ENCODE data around the gene ZFHX3. TPM values are rescaled to one million over a fixed set of nuclear protein-coding genes. Genes with fewer than 3 reads are reported as not detected.

ZFHX3 gene
- total and polyA plus RNA-seq, 2 of the 8 experiments (the other 6 are each of a cell fraction or from before 2014, with no cell fraction given), result 0.08 to 0.99 TPM

- WGBS, 2 experiments (ENCODE audit: extremely low coverage in 1 of 2, insufficient coverage in 1 of 2, insufficient read length in 1 of 2, insufficient replicate concordance in 2 of 2, low coverage in 1 of 2, low lambda C conversion rate in 2 of 2, missing lambda C conversion rate in 1 of 2), result 63% methylated on average over 6 of the region's 6 CpGs; no CpG with 5 or more reads in 1 of the 2 experiments
- H4K91ac ChIP-seq (replicated peaks; ENCODE audit: insufficient read length, low read length), result no peak overlapping the region
- H2BK120ac ChIP-seq (replicated peaks; ENCODE audit: low read depth, low read length), result no peak overlapping the region
- H3K9ac ChIP-seq (replicated peaks in 1 of 4; ENCODE audit: extremely low read depth in 1 of 4, low read depth in 3 of 4, low read length in 3 of 4), result no peak overlapping the region
- H3K9me3 ChIP-seq (ENCODE audit: insufficient read depth in 2 of 2, low read depth in 1 of 2, low read length in 1 of 2), result peaks cover 0 to 3% of the 10 kb centered on the region in 2 experiments; a peak in 1 of 4 replicates
- no peak overlapping the region for H2AFZ ChIP-seq (ENCODE audit: low read length)
- H2BK15ac ChIP-seq (ENCODE audit: low read length), result no peak overlapping the region
- no peaks in the 10 kb centered on the region for H3K36me3 ChIP-seq (ENCODE audit: control insufficient read depth in 2 of 4, insufficient read depth in 4 of 4, low read length in 3 of 4)
- ChIA-PET CTCF (ENCODE audit: partially characterized antibody) (interaction anchor here (1.0 to 3.9 kb wide), 4 partner anchors 12 to 211 kb away, joined by 4 to 15 read pairs (median 6); no protein-coding TSS in a partner anchor), POLR2A (ENCODE audit: partially characterized antibody) (interaction anchor here (1.5 to 1.6 kb wide), 2 partner anchors 8 to 24 kb away, joined by 3 to 4 read pairs; no protein-coding TSS in a partner anchor)
- H4K5ac ChIP-seq (ENCODE audit: insufficient read length, low read depth, low read length), result no peak overlapping the region
- DNase-seq (ENCODE audit: low read depth in 1 of 2, low spot score in 2 of 2) (no peak), FAIRE-seq (no peak)
- peaks cover 11% of the 10 kb centered on the region; the same call in 1 of the 2 replicates for H3K23me2 ChIP-seq (ENCODE audit: low read depth, low read length)
- no peak overlapping the region for H2BK5ac ChIP-seq (ENCODE audit: low read depth, low read length)
- H3K4me2 ChIP-seq (ENCODE audit: insufficient read depth in 1 of 2, low read depth in 2 of 2, low read length in 2 of 2), result peak overlapping the region in 1 of 2 experiments; percentile 13; a peak in 1 of 4 replicates
- TF ChIP-seq POLR2AphosphoS5 (IDR thresholded peaks at IDR 0.05; ENCODE audit: low read depth, low read length) (no peak), MAFK (IDR thresholded peaks at IDR 0.05; ENCODE audit: low read depth, low read length) (no peak), SP1 (IDR thresholded peaks at IDR 0.05; ENCODE audit: low read depth, low read length) (no peak), CBX5 (IDR thresholded peaks at IDR 0.05; ENCODE audit: low read depth, low read length) (no peak), RNF2 (IDR thresholded peaks at IDR 0.05; ENCODE audit: borderline replicate concordance, low read depth, low read length, missing control alignments, poor library complexity, severe bottlenecking) (no peak), FOSL1 (IDR thresholded peaks at IDR 0.05; ENCODE audit: insufficient read depth, low read depth, low read length) (no peak), HDAC6 (IDR thresholded peaks at IDR 0.05; ENCODE audit: low read depth, low read length) (no peak)
- H2BK12ac ChIP-seq (ENCODE audit: low read depth, low read length), result 0 out of 2 replicates have a peak overlapping the region, but pooled peaks have one; percentile 7
- H3K4me3 ChIP-seq (ENCODE audit: extremely low read depth in 1 of 4, insufficient read depth in 2 of 4, low read depth in 3 of 4, low read length in 4 of 4), result no peak overlapping the region
- peaks cover 10 to 11% of the 10 kb centered on the region in 2 experiments for H4K20me1 ChIP-seq (replicated peaks in 1 of 2; ENCODE audit: control insufficient read depth in 1 of 2, insufficient read depth in 2 of 2, low read length in 2 of 2)
- no peak overlapping the region for H3K23ac ChIP-seq (ENCODE audit: insufficient read length)
- H3K79me1 ChIP-seq (ENCODE audit: low read depth, low read length), result no peaks in the 10 kb centered on the region; the same call in 1 of the 2 replicates
- no peak overlapping the region for H4K8ac ChIP-seq (ENCODE audit: extremely low read depth, insufficient read depth, low read length)
- H3K18ac ChIP-seq (ENCODE audit: extremely low read depth, low read length), result no peak overlapping the region
- no peak overlapping the region for H2BK20ac ChIP-seq (ENCODE audit: low read length)
- peaks cover 60 to 92% (median 88%) of the 10 kb centered on the region in 4 experiments for H3K27me3 ChIP-seq (replicated peaks in 1 of 4; ENCODE audit: control insufficient read depth in 3 of 4, extremely low read depth in 1 of 4, insufficient read depth in 3 of 4, low read length in 3 of 4)
- H3K56ac ChIP-seq (replicated peaks; ENCODE audit: insufficient read length, low read depth, low read length), result no peak overlapping the region
- no peak overlapping the region for H3K14ac ChIP-seq (ENCODE audit: insufficient read length)
- no peaks in the 10 kb centered on the region for H3K79me2 ChIP-seq (ENCODE audit: control insufficient read depth in 1 of 2, insufficient read depth in 2 of 2, low read length in 2 of 2)
- H3K27ac ChIP-seq (ENCODE audit: low read depth, low read length), result no peak overlapping the region
- no peak overlapping the region for H3K4ac ChIP-seq (replicated peaks; ENCODE audit: insufficient read length, low read depth, low read length)
- H2AK5ac ChIP-seq (ENCODE audit: low read depth, low read length), result no peak overlapping the region
- peaks cover 20 to 47% (median 35%) of the 10 kb centered on the region in 4 experiments for H3K4me1 ChIP-seq (replicated peaks in 1 of 4; ENCODE audit: control insufficient read depth in 3 of 4, insufficient read depth in 4 of 4, low read length in 3 of 4)
Measured at GRCh38 chr16:73043828-73044467, 4.0 kb downstream of the ZFHX3 start.
